Caco-2 (cell line): ENCODE data around the gene PRCD. TPM values are rescaled to one million over a fixed set of nuclear protein-coding genes. Genes with fewer than 3 reads are reported as not detected.

Experiments
- BruUV-seq: library from RNA; stranded (reverse); fragments of 400-500 nt; replicated peaks from 2 replicates; lab custom pipeline; 2021; lab: Mats Ljungman, UMichigan
- CTCF ChIA-PET: fragments of 300-600 bp; sonication (Branson Sonifier 250); formaldehyde crosslinking; loops from one replicate; lab custom pipeline; 2022; ENCODE audit warnings: antibody characterized with exemption; lab: Charles Lee
- POLR2A ChIA-PET: fragments of 300-600 bp; sonication (Branson Sonifier 250); formaldehyde crosslinking; loops from one replicate; lab custom pipeline; 2022; ENCODE audit warnings: antibody characterized with exemption; lab: Charles Lee
- DNase-seq, 2 experiments: peaks; one replicate each; pipeline versions ENCODE4 v3.0.0 to v3.0.0-alpha.2; 2020 to 2022
- H3K27me3 ChIP-seq: replicated peaks from 2 replicates; pipeline ENCODE4 v1.6.0; 2011; ENCODE audit warnings: low read length; ENCODE audit not compliant: control insufficient read depth, insufficient read depth
- H3K36me3 ChIP-seq: 2 replicates; pipeline ENCODE4 v1.5.1; 2011; ENCODE audit warnings: low read length; ENCODE audit not compliant: control insufficient read depth, insufficient read depth
- H3K4me1 ChIP-seq: fragments of 250-450 bp; sonication (Bioruptor Pico); 2 replicates; pipeline ENCODE4 v1.5.1; 2020; ENCODE audit warnings: mild to moderate bottlenecking
- H3K4me3 ChIP-seq: 2 replicates; pipeline ENCODE4 v1.5.1; 2011; ENCODE audit warnings: low read depth, mild to moderate bottlenecking, control low read depth, low read length
- H3K9me3 ChIP-seq: fragments of 250-450 bp; sonication (Bioruptor Pico); 2 replicates; pipeline ENCODE4 v1.5.1; 2020; ENCODE audit warnings: mild to moderate bottlenecking, moderate library complexity
- H3K27ac Mint-ChIP-seq: one replicate; pipeline ENCODE4 v1.8.0; 2022; ENCODE audit warnings: mixed read lengths; ENCODE audit not compliant: unreplicated experiment
- H3K27me3 Mint-ChIP-seq: one replicate; pipeline ENCODE4 v1.8.0; 2022; ENCODE audit warnings: mixed read lengths; ENCODE audit not compliant: insufficient read depth, unreplicated experiment
- H3K36me3 Mint-ChIP-seq: one replicate; pipeline ENCODE4 v1.8.0; 2022; ENCODE audit warnings: mild to moderate bottlenecking, mixed read lengths; ENCODE audit not compliant: insufficient read depth, unreplicated experiment
- H3K4me1 Mint-ChIP-seq: one replicate; pipeline ENCODE4 v1.8.0; 2022; ENCODE audit warnings: low read depth, mixed read lengths; ENCODE audit not compliant: unreplicated experiment
- H3K4me3 Mint-ChIP-seq: one replicate; pipeline ENCODE4 v1.8.0; 2022; ENCODE audit warnings: mild to moderate bottlenecking, moderate library complexity, mixed read lengths; ENCODE audit not compliant: unreplicated experiment
- H3K9me3 Mint-ChIP-seq: one replicate; pipeline ENCODE4 v1.8.0; 2022; ENCODE audit warnings: mixed read lengths; ENCODE audit not compliant: unreplicated experiment
- intact Hi-C: fragments of 100-400 bp; cut with micrococcal nuclease; formaldehyde crosslinking; loops from one replicate; pipeline ENCODE4 v1.10.0; 2022; ENCODE audit not compliant: unreplicated experiment
- total RNA-seq: library from RNA; stranded (reverse); gene quantifications from 2 replicates; pipeline ENCODE4 v1.2.3, GENCODE V29; 2022
- TF ChIP-seq, protein P1 (sequence below), 2 experiments: fragments of 200-600 bp in 1 of 2; IDR thresholded peaks; 1 replicate in 1 of 2; 2 replicates in 1 of 2; pipeline versions ENCODE4 v1.5.1 to v1.8.0; 2011 to 2022; ENCODE audit warnings: antibody characterized with exemption in 1 of 2, control low read depth in 1 of 2, inconsistent platforms in 1 of 2, low read depth in 1 of 2, low read length in 1 of 2, mild to moderate bottlenecking in 1 of 2, moderate library complexity in 1 of 2; ENCODE audit not compliant: insufficient read depth in 1 of 2, severe bottlenecking in 1 of 2, unreplicated experiment in 1 of 2

PRCD gene
- total RNA-seq, 1 experiment from 2014 or later: not detected

DNA sequence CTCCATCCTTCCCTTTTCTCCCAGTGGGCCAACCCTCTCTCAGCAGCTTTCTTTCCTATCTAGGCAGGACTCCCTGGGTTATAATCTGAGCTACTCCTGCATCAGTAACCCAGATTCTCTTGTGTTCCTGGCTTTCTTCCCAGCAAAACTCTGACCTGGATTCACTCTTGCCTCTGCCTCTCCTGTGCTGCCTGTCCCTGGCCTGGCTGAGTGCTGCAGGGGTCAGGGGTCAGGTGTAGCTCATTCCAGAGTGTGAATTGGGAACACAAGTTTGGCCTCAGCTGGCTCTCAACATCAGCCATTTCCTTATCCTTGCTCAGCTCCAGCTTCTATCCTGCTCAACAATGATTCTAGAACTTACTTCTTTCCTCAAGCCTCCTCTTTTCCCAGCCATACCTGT is 48.3 kb downstream of the PRCD start:
- Histone ChIP-seq H3K9me3 (no peaks in the 10 kb centered on the region), H3K4me1 (peaks cover 28% of the 10 kb centered on the region), H3K4me3 (no peak overlapping the region), H3K36me3 (no peaks in the 10 kb centered on the region), H3K27me3 (no peaks in the 10 kb centered on the region)
- BruUV-seq: no TSS peak
- TF ChIP-seq, protein P1, sequence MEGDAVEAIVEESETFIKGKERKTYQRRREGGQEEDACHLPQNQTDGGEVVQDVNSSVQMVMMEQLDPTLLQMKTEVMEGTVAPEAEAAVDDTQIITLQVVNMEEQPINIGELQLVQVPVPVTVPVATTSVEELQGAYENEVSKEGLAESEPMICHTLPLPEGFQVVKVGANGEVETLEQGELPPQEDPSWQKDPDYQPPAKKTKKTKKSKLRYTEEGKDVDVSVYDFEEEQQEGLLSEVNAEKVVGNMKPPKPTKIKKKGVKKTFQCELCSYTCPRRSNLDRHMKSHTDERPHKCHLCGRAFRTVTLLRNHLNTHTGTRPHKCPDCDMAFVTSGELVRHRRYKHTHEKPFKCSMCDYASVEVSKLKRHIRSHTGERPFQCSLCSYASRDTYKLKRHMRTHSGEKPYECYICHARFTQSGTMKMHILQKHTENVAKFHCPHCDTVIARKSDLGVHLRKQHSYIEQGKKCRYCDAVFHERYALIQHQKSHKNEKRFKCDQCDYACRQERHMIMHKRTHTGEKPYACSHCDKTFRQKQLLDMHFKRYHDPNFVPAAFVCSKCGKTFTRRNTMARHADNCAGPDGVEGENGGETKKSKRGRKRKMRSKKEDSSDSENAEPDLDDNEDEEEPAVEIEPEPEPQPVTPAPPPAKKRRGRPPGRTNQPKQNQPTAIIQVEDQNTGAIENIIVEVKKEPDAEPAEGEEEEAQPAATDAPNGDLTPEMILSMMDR (IDR thresholded peaks at IDR 0.05; ENCODE audit: insufficient read depth in 1 of 2, low read depth in 1 of 2, low read length in 1 of 2, severe bottlenecking in 1 of 2, unreplicated experiment in 1 of 2): no peak
- Mint-ChIP-seq H3K4me3 (no peak overlapping the region), H3K36me3 (no peaks in the 10 kb centered on the region), H3K4me1 (peaks cover 21% of the 10 kb centered on the region), H3K9me3 (no peaks in the 10 kb centered on the region), H3K27ac (no peak overlapping the region), H3K27me3 (no peaks in the 10 kb centered on the region)
- ChIA-PET CTCF (interaction anchor here (0.8 to 1.4 kb wide), 2 partner anchors 10 to 36 kb away, joined by 3 read pairs; no protein-coding TSS in a partner anchor), POLR2A (interaction anchor here (0.8 to 1.0 kb wide), 2 partner anchors 22 to 31 kb away, joined by 4 read pairs; no protein-coding TSS in a partner anchor)
- no peak for DNase-seq
- intact Hi-C loops: loop anchor here (5.0 kb wide), 1 partner anchor 34 kb away; no protein-coding TSS in a partner anchor

DNA sequence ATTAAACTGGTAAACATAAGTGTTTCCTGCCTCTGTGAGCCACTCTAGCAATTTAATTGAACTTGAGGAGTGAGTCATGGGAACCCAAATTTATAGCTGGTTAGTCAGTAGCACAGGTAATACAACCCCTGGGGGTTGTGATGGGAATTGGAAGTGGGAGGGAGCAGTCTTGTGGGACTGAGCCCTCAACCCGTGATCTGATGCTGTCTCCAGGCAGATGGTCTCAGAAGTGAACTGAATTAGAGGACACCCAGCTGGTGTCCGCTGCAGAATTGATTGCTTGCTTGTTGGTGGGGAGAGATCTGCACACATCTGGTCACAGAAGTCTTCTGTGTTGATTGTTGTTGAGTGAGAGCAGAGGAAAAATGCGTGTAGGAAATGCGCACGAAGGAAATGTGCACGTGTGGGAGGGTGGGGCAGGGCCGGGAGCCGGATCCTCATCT is 53.6 kb downstream of the PRCD start:
- H3K4me1 Mint-ChIP-seq: peaks cover 54% of the 10 kb centered on the region
- TF ChIP-seq, protein P1 (IDR thresholded peaks at IDR 0.05; ENCODE audit: insufficient read depth in 1 of 2, low read depth in 1 of 2, low read length in 1 of 2, severe bottlenecking in 1 of 2, unreplicated experiment in 1 of 2): no peak
- no peaks in the 10 kb centered on the region for H3K27me3 Mint-ChIP-seq
- intact Hi-C loops: no loop called here
- Histone ChIP-seq H3K4me1 (peaks cover 20% of the 10 kb centered on the region; the same call in 1 of the 2 replicates), H3K27me3 (no peaks in the 10 kb centered on the region), H3K9me3 (no peaks in the 10 kb centered on the region), H3K36me3 (no peaks in the 10 kb centered on the region), H3K4me3 (no peak overlapping the region)
- H3K36me3 Mint-ChIP-seq: peaks cover 6% of the 10 kb centered on the region
- H3K4me3 Mint-ChIP-seq: no peak overlapping the region
- DNase-seq: no peak
- H3K9me3 Mint-ChIP-seq: no peaks in the 10 kb centered on the region
- CTCF ChIA-PET: interaction anchor here (0.6 to 1.5 kb wide), 3 partner anchors 24 to 984 kb away, joined by 6 to 9 read pairs (median 9); a partner anchor contains a TSS
- POLR2A ChIA-PET: no interaction called here
- no peak overlapping the region for H3K27ac Mint-ChIP-seq
- no TSS peak for BruUV-seq

DNA sequence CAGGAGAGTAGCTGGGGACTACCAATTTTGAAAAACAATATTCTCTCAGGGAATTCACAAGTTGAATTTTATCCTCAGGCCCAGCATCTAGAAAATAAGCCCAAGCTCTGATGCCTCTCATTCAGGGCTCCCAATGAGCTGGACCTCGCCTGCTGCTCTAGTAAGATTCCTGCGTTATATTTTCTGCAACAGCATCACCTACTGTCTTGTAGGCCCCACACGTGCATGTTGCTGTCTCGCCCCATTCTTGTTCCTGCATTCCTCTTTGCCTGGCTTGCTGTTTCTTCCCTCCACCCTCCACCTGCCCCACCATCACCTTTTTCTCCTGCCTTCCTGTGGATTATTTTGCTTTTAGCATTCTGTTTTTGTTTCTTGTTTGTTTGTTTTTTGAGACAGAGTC is 54.1 kb downstream of the PRCD start:
- no peak for DNase-seq
- peaks cover 56% of the 10 kb centered on the region for H3K4me1 Mint-ChIP-seq
- no peak overlapping the region for H3K27ac Mint-ChIP-seq
- H3K27me3 ChIP-seq: no peaks in the 10 kb centered on the region
- peaks cover 6% of the 10 kb centered on the region for H3K36me3 Mint-ChIP-seq
- BruUV-seq: no TSS peak
- POLR2A ChIA-PET: no interaction called here
- H3K4me1 ChIP-seq: peaks cover 14% of the 10 kb centered on the region; the same call in 1 of the 2 replicates
- H3K36me3 ChIP-seq: no peaks in the 10 kb centered on the region
- no peaks in the 10 kb centered on the region for H3K27me3 Mint-ChIP-seq
- no peaks in the 10 kb centered on the region for H3K9me3 Mint-ChIP-seq
- intact Hi-C loops: no loop called here
- no peak overlapping the region for H3K4me3 Mint-ChIP-seq
- H3K4me3 ChIP-seq: no peak overlapping the region
- H3K9me3 ChIP-seq: no peaks in the 10 kb centered on the region
- CTCF ChIA-PET: interaction anchor here (0.6 to 1.5 kb wide), 3 partner anchors 24 to 984 kb away, joined by 6 to 9 read pairs (median 9); a partner anchor contains a TSS
- TF ChIP-seq, protein P1 (IDR thresholded peaks at IDR 0.05; ENCODE audit: insufficient read depth in 1 of 2, low read depth in 1 of 2, low read length in 1 of 2, severe bottlenecking in 1 of 2, unreplicated experiment in 1 of 2): no peak
